Caco-2 (cell line): Measurements from ENCODE around the gene EIF2B5. TPM values are rescaled to one million over a fixed set of nuclear protein-coding genes. Genes with fewer than 3 reads are reported as not detected.

Experiments
- BruUV-seq: library from RNA; stranded (reverse); fragments of 400-500 nt; replicated peaks from 2 replicates; lab custom pipeline; 2021; lab: Mats Ljungman, UMichigan
- CTCF ChIA-PET: fragments of 300-600 bp; sonication (Branson Sonifier 250); formaldehyde crosslinking; loops from one replicate; lab custom pipeline; 2022; ENCODE audit warnings: antibody characterized with exemption; lab: Charles Lee
- POLR2A ChIA-PET: fragments of 300-600 bp; sonication (Branson Sonifier 250); formaldehyde crosslinking; loops from one replicate; lab custom pipeline; 2022; ENCODE audit warnings: antibody characterized with exemption; lab: Charles Lee
- DNase-seq, 2 experiments: peaks; one replicate each; pipeline versions ENCODE4 v3.0.0 to v3.0.0-alpha.2; 2020 to 2022
- H3K27me3 ChIP-seq: replicated peaks from 2 replicates; pipeline ENCODE4 v1.6.0; 2011; ENCODE audit warnings: low read length; ENCODE audit not compliant: control insufficient read depth, insufficient read depth
- H3K36me3 ChIP-seq: 2 replicates; pipeline ENCODE4 v1.5.1; 2011; ENCODE audit warnings: low read length; ENCODE audit not compliant: control insufficient read depth, insufficient read depth
- H3K4me1 ChIP-seq: fragments of 250-450 bp; sonication (Bioruptor Pico); 2 replicates; pipeline ENCODE4 v1.5.1; 2020; ENCODE audit warnings: mild to moderate bottlenecking
- H3K4me3 ChIP-seq: 2 replicates; pipeline ENCODE4 v1.5.1; 2011; ENCODE audit warnings: low read depth, mild to moderate bottlenecking, control low read depth, low read length
- H3K9me3 ChIP-seq: fragments of 250-450 bp; sonication (Bioruptor Pico); 2 replicates; pipeline ENCODE4 v1.5.1; 2020; ENCODE audit warnings: mild to moderate bottlenecking, moderate library complexity
- H3K27ac Mint-ChIP-seq: one replicate; pipeline ENCODE4 v1.8.0; 2022; ENCODE audit warnings: mixed read lengths; ENCODE audit not compliant: unreplicated experiment
- H3K27me3 Mint-ChIP-seq: one replicate; pipeline ENCODE4 v1.8.0; 2022; ENCODE audit warnings: mixed read lengths; ENCODE audit not compliant: insufficient read depth, unreplicated experiment
- H3K36me3 Mint-ChIP-seq: one replicate; pipeline ENCODE4 v1.8.0; 2022; ENCODE audit warnings: mild to moderate bottlenecking, mixed read lengths; ENCODE audit not compliant: insufficient read depth, unreplicated experiment
- H3K4me1 Mint-ChIP-seq: one replicate; pipeline ENCODE4 v1.8.0; 2022; ENCODE audit warnings: low read depth, mixed read lengths; ENCODE audit not compliant: unreplicated experiment
- H3K4me3 Mint-ChIP-seq: one replicate; pipeline ENCODE4 v1.8.0; 2022; ENCODE audit warnings: mild to moderate bottlenecking, moderate library complexity, mixed read lengths; ENCODE audit not compliant: unreplicated experiment
- H3K9me3 Mint-ChIP-seq: one replicate; pipeline ENCODE4 v1.8.0; 2022; ENCODE audit warnings: mixed read lengths; ENCODE audit not compliant: unreplicated experiment
- CTCF ChIP-seq, 2 experiments: fragments of 200-600 bp in 1 of 2; IDR thresholded peaks; 1 replicate in 1 of 2; 2 replicates in 1 of 2; pipeline versions ENCODE4 v1.5.1 to v1.8.0; 2011 to 2022; ENCODE audit warnings: antibody characterized with exemption in 1 of 2, control low read depth in 1 of 2, inconsistent platforms in 1 of 2, low read depth in 1 of 2, low read length in 1 of 2, mild to moderate bottlenecking in 1 of 2, moderate library complexity in 1 of 2; ENCODE audit not compliant: insufficient read depth in 1 of 2, severe bottlenecking in 1 of 2, unreplicated experiment in 1 of 2
- intact Hi-C: fragments of 100-400 bp; cut with micrococcal nuclease; formaldehyde crosslinking; loops from one replicate; pipeline ENCODE4 v1.10.0; 2022; ENCODE audit not compliant: unreplicated experiment
- total RNA-seq: library from RNA; stranded (reverse); gene quantifications from 2 replicates; pipeline ENCODE4 v1.2.3, GENCODE V29; 2022

Gene EIF2B5
- total RNA-seq, 1 experiment from 2014 or later = 43.8 TPM

- H3K9me3 ChIP-seq = no peaks in the 10 kb centered on the region
- intact Hi-C loops = no loop called here
- Mint-ChIP-seq H3K9me3 (no peaks in the 10 kb centered on the region), H3K27ac (no peak overlapping the region), H3K36me3 (peaks cover 60% of the 10 kb centered on the region), H3K4me1 (peaks cover 3% of the 10 kb centered on the region), H3K4me3 (no peak overlapping the region), H3K27me3 (no peaks in the 10 kb centered on the region)
- BruUV-seq = no TSS peak
- H3K4me3 ChIP-seq = no peak overlapping the region
- H3K27me3 ChIP-seq = no peaks in the 10 kb centered on the region
- DNase-seq = no peak
- CTCF ChIA-PET = no interaction called here
- no peak for TF ChIP-seq CTCF (IDR thresholded peaks at IDR 0.05; ENCODE audit: insufficient read depth in 1 of 2, low read depth in 1 of 2, low read length in 1 of 2, severe bottlenecking in 1 of 2, unreplicated experiment in 1 of 2)
- POLR2A ChIA-PET = no interaction called here
- H3K36me3 ChIP-seq = peaks cover 7% of the 10 kb centered on the region
- H3K4me1 ChIP-seq = peaks cover 4% of the 10 kb centered on the region; the same call in 1 of the 2 replicates
Observed at GRCh38 chr3:184181596-184181995, 46.4 kb downstream of the EIF2B5 start.

- H3K9me3 Mint-ChIP-seq = no peaks in the 10 kb centered on the region
- no peak for TF ChIP-seq CTCF (IDR thresholded peaks at IDR 0.05; ENCODE audit: insufficient read depth in 1 of 2, low read depth in 1 of 2, low read length in 1 of 2, severe bottlenecking in 1 of 2, unreplicated experiment in 1 of 2)
- ChIA-PET POLR2A (no interaction called here), CTCF (interaction anchor here (1.0 kb wide), 1 partner anchor 105 kb away, joined by 3 read pairs; no protein-coding TSS in a partner anchor)
- no peak for DNase-seq
- Histone ChIP-seq H3K9me3 (no peaks in the 10 kb centered on the region), H3K4me1 (0 out of 2 replicates have a peak, but pooled peaks cover 8% of the 10 kb centered on the region), H3K27me3 (no peaks in the 10 kb centered on the region), H3K36me3 (peaks cover 7% of the 10 kb centered on the region), H3K4me3 (no peak overlapping the region)
- no peak overlapping the region for H3K4me3 Mint-ChIP-seq
- peaks cover 71% of the 10 kb centered on the region for H3K36me3 Mint-ChIP-seq
- no TSS peak for BruUV-seq
- intact Hi-C loops = no loop called here
- no peak overlapping the region for H3K27ac Mint-ChIP-seq
- H3K4me1 Mint-ChIP-seq = peaks cover 15% of the 10 kb centered on the region
- no peaks in the 10 kb centered on the region for H3K27me3 Mint-ChIP-seq
Observed at GRCh38 chr3:184183679-184184078, 48.5 kb downstream of the EIF2B5 start.

GRCh38 chr3:184184546-184185230, 49.5 kb downstream of the EIF2B5 start:
- Mint-ChIP-seq H3K27me3 (no peaks in the 10 kb centered on the region), H3K4me1 (peaks cover 15% of the 10 kb centered on the region), H3K9me3 (no peaks in the 10 kb centered on the region), H3K4me3 (peak overlapping the region; percentile 86), H3K27ac (peak overlapping the region; percentile 96), H3K36me3 (peaks cover 79% of the 10 kb centered on the region)
- intact Hi-C loops = loop anchor here (1.0 kb wide), 1 partner anchor 10 kb away; the partner anchor contains the start of gene AP2M1
- no peak for DNase-seq
- BruUV-seq = no TSS peak
- ChIA-PET POLR2A (no interaction called here), CTCF (no interaction called here)
- no peaks in the 10 kb centered on the region for H3K27me3 ChIP-seq
- no peak for TF ChIP-seq CTCF (IDR thresholded peaks at IDR 0.05; ENCODE audit: insufficient read depth in 1 of 2, low read depth in 1 of 2, low read length in 1 of 2, severe bottlenecking in 1 of 2, unreplicated experiment in 1 of 2)
- H3K4me3 ChIP-seq = 0 out of 2 replicates have a peak overlapping the region, but pooled peaks have one; percentile 42
- no peaks in the 10 kb centered on the region for H3K9me3 ChIP-seq
- 0 out of 2 replicates have a peak, but pooled peaks cover 8% of the 10 kb centered on the region for H3K4me1 ChIP-seq
- H3K36me3 ChIP-seq = peaks cover 5% of the 10 kb centered on the region
